H9 (cell line): ENCODE results near the gene ADI1. TPM values are rescaled to one million over a fixed set of nuclear protein-coding genes. Genes with fewer than 3 reads are reported as not detected.

Source experiments
- DNase-seq: peaks from one replicate; pipeline ENCODE4 v3.0.0-alpha.2; 2017
- H2AFZ ChIP-seq: one replicate; pipeline ENCODE4 v1.6.1; 2013; ENCODE audit warnings: mild to moderate bottlenecking, low read length, control low read depth, moderate library complexity
- H2AK5ac ChIP-seq: 2 replicates; pipeline ENCODE4 v1.6.1; 2013; ENCODE audit warnings: low read length, control low read depth, mixed read lengths; ENCODE audit not compliant: insufficient read length
- H2BK120ac ChIP-seq: one replicate; pipeline ENCODE4 v1.6.1; 2013; ENCODE audit warnings: low read depth, mild to moderate bottlenecking, low read length, control low read depth, inconsistent platforms; ENCODE audit not compliant: poor library complexity, severe bottlenecking
- H2BK12ac ChIP-seq: 2 replicates; pipeline ENCODE4 v1.6.1; 2013; ENCODE audit warnings: low read length, control low read depth, mixed read lengths, low read depth; ENCODE audit not compliant: insufficient read length
- H2BK15ac ChIP-seq: 2 replicates; pipeline ENCODE4 v1.6.1; 2013; ENCODE audit warnings: low read depth, low read length, control low read depth
- H2BK20ac ChIP-seq: one replicate; pipeline ENCODE4 v1.6.1; 2013; ENCODE audit warnings: low read depth, mild to moderate bottlenecking, low read length, control low read depth, inconsistent platforms; ENCODE audit not compliant: poor library complexity, severe bottlenecking
- H2BK5ac ChIP-seq: 2 replicates; pipeline ENCODE4 v1.6.1; 2013; ENCODE audit warnings: low read length, control low read depth, mixed read lengths; ENCODE audit not compliant: insufficient read length
- H3K14ac ChIP-seq: 2 replicates; pipeline ENCODE4 v1.6.1; 2013; ENCODE audit warnings: low read length, control low read depth; ENCODE audit not compliant: insufficient read depth
- H3K18ac ChIP-seq: 2 replicates; pipeline ENCODE4 v1.6.1; 2013; ENCODE audit warnings: low read depth, mild to moderate bottlenecking, mixed read lengths, low read length, control low read depth; ENCODE audit not compliant: insufficient read length
- H3K23ac ChIP-seq: 2 replicates; pipeline ENCODE4 v1.6.1; 2013; ENCODE audit warnings: low read length, control low read depth, mixed read lengths, low read depth; ENCODE audit not compliant: insufficient read length
- H3K23me2 ChIP-seq: 2 replicates; pipeline ENCODE4 v1.6.1; 2013; ENCODE audit warnings: low read depth, mild to moderate bottlenecking, mixed read lengths, low read length, control low read depth; ENCODE audit not compliant: insufficient read length, poor library complexity, severe bottlenecking
- H3K27ac ChIP-seq: 2 replicates; pipeline ENCODE4 v1.5.1; 2013; ENCODE audit warnings: low read length, control low read depth, mixed read lengths, low read depth; ENCODE audit not compliant: insufficient read length
- H3K27me3 ChIP-seq: 2 replicates; pipeline ENCODE4 v1.6.1; 2013; ENCODE audit warnings: low read length, control low read depth, inconsistent platforms; ENCODE audit not compliant: insufficient read depth
- H3K4ac ChIP-seq: 2 replicates; pipeline ENCODE4 v1.6.1; 2013; ENCODE audit warnings: low read depth, mild to moderate bottlenecking, control low read depth, inconsistent platforms, low read length, moderate library complexity
- H3K4me1 ChIP-seq: 2 replicates; pipeline ENCODE4 v1.6.1; 2013; ENCODE audit warnings: low read length, control low read depth, inconsistent platforms; ENCODE audit not compliant: insufficient read depth
- H3K4me2 ChIP-seq: 2 replicates; pipeline ENCODE4 v1.6.1; 2013; ENCODE audit warnings: low read length, control low read depth, mixed read lengths; ENCODE audit not compliant: insufficient read length, insufficient read depth
- H3K56ac ChIP-seq: 2 replicates; pipeline ENCODE4 v1.6.1; 2013; ENCODE audit warnings: low read depth, mild to moderate bottlenecking, mixed read lengths, low read length, control low read depth; ENCODE audit not compliant: insufficient read length
- H3K79me1 ChIP-seq: 2 replicates; pipeline ENCODE4 v1.6.1; 2013; ENCODE audit warnings: low read depth, mild to moderate bottlenecking, moderate library complexity, low read length, control low read depth, inconsistent platforms; ENCODE audit not compliant: insufficient read depth, poor library complexity, severe bottlenecking
- H3K79me2 ChIP-seq: 2 replicates; pipeline ENCODE4 v1.6.1; 2013; ENCODE audit warnings: low read length, control low read depth, inconsistent platforms; ENCODE audit not compliant: insufficient read depth
- H3K9ac ChIP-seq: 2 replicates; pipeline ENCODE4 v1.6.1; 2013; ENCODE audit warnings: low read length, control low read depth, mixed read lengths; ENCODE audit not compliant: insufficient read length; ENCODE audit errors: extremely low read depth
- H3K9me3 ChIP-seq: one replicate; pipeline ENCODE4 v1.6.1; 2013; ENCODE audit warnings: low read depth, low read length, inconsistent platforms; ENCODE audit not compliant: control insufficient read depth
- H3T11ph ChIP-seq: one replicate; pipeline ENCODE4 v1.6.1; 2013; ENCODE audit warnings: mild to moderate bottlenecking, low read length, control low read depth, inconsistent platforms
- H4K20me1 ChIP-seq: one replicate; pipeline ENCODE4 v1.6.1; 2013; ENCODE audit not compliant: control insufficient read depth, insufficient read length, insufficient read depth
- H4K5ac ChIP-seq: 2 replicates; pipeline ENCODE4 v1.6.1; 2013; ENCODE audit warnings: low read depth, mild to moderate bottlenecking, mixed read lengths, low read length, control low read depth; ENCODE audit not compliant: insufficient read length
- H4K8ac ChIP-seq: replicated peaks from 2 replicates; pipeline ENCODE4 v1.6.1; 2013; ENCODE audit warnings: low read length, control low read depth, mixed read lengths, low read depth; ENCODE audit not compliant: insufficient read length
- H4K91ac ChIP-seq: 2 replicates; pipeline ENCODE4 v1.6.1; 2013; ENCODE audit warnings: low read depth, mild to moderate bottlenecking, moderate library complexity, mixed read lengths, low read length, control low read depth; ENCODE audit not compliant: insufficient read length
- H3K27ac Mint-ChIP-seq, 3 experiments: 2 replicates in 2 of 3; 3 replicates in 1 of 3; pipeline ENCODE4 v1.8.0; 2020 to 2021; ENCODE audit warnings: mixed read lengths in 3 of 3, mild to moderate bottlenecking in 1 of 3, moderate library complexity in 1 of 3
- H3K27me3 Mint-ChIP-seq: 2 replicates; pipeline ENCODE4 v1.8.0; 2021; ENCODE audit warnings: low read depth, mild to moderate bottlenecking, moderate library complexity, mixed read lengths
- H3K36me3 Mint-ChIP-seq, 3 experiments: 2 replicates in 2 of 3; 3 replicates in 1 of 3; pipeline ENCODE4 v1.8.0; 2020 to 2021; ENCODE audit warnings: low read depth in 3 of 3, mixed read lengths in 3 of 3; ENCODE audit not compliant: insufficient read depth in 1 of 3
- H3K4me1 Mint-ChIP-seq, 2 experiments: 2 replicates each; pipeline ENCODE4 v1.8.0; 2020; ENCODE audit warnings: mixed read lengths in 2 of 2
- H3K4me3 Mint-ChIP-seq, 2 experiments: 2 replicates in 1 of 2; 3 replicates in 1 of 2; pipeline ENCODE4 v1.8.0; 2020 to 2021; ENCODE audit warnings: mild to moderate bottlenecking in 2 of 2, mixed read lengths in 2 of 2, moderate library complexity in 1 of 2
- H3K9me3 Mint-ChIP-seq, 2 experiments: 2 replicates in 1 of 2; 3 replicates in 1 of 2; pipeline ENCODE4 v1.8.0; 2020; ENCODE audit warnings: mild to moderate bottlenecking in 2 of 2, mixed read lengths in 2 of 2, moderate library complexity in 1 of 2
- WGBS: extraction: QIAGEN DNeasy Blood & Tissue Kit; methylation state at CpG from one replicate; pipeline ENCODE4 v1.1.7; 2013; ENCODE audit warnings: missing lambda C conversion rate, low lambda C conversion rate, mixed read lengths; ENCODE audit not compliant: insufficient read length; ENCODE audit errors: extremely low coverage; 5-methylcytosine and 5-hydroxymethylcytosine counted together
- total RNA-seq: library from RNA; stranded (reverse); gene quantifications from 2 replicates; pipeline ENCODE4 v1.2.1, GENCODE V29; 2021
- TF ChIP-seq, protein P1 (sequence below): fragments of 200-600 bp; sonication (generic); conservative IDR thresholded peaks from 3 replicates; pipeline ENCODE4 v1.8.0; 2021; ENCODE audit warnings: antibody characterized with exemption, mild to moderate bottlenecking

Gene ADI1
- total RNA-seq, 1 experiment from 2014 or later, result 23.4 TPM

DNA sequence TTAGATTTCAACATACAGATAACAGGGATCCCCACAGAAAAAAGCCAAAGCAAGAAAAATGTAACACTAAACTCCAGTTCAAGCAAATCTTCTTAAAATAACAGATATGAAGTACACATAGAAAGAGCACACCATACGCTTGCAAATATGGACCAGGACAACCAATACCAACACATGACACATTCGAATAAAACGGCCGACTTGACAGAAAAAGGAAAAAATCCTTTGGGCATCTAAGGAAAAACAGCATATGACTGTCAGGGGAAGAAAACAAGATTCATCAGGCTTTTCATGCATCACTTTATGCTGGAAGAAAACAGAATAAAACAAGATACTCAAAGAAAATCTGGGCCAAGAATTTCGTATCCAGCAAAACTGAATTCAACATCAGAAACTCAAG, 22.8 kb upstream of the ADI1 start:
- no CpG with 5 or more reads among the region's 5 CpGs for WGBS
- Histone ChIP-seq H3K27me3 (no peaks in the 10 kb centered on the region), H3K9me3 (no peaks in the 10 kb centered on the region), H3K27ac (no peak overlapping the region), H3K23ac (no peak overlapping the region), H2BK20ac (no peak overlapping the region), H2AFZ (no peak overlapping the region), H2BK12ac (no peak overlapping the region), H3K79me2 (no peaks in the 10 kb centered on the region), H2BK5ac (no peak overlapping the region), H4K8ac (no peak overlapping the region), H2BK15ac (no peak overlapping the region), H3K4me2 (no peak overlapping the region), H3K23me2 (no peaks in the 10 kb centered on the region), H4K20me1 (no peaks in the 10 kb centered on the region), H4K5ac (no peak overlapping the region), H3K14ac (no peak overlapping the region), H3K4ac (no peak overlapping the region), H3K18ac (no peak overlapping the region), H3K4me1 (no peaks in the 10 kb centered on the region), H3K9ac (no peak overlapping the region), H4K91ac (no peak overlapping the region), H2AK5ac (no peak overlapping the region), H3T11ph (no peak overlapping the region), H3K79me1 (no peaks in the 10 kb centered on the region), H2BK120ac (no peak overlapping the region), H3K56ac (no peak overlapping the region)
- Mint-ChIP-seq H3K4me1 (no peaks in the 10 kb centered on the region), H3K9me3 (no peaks in the 10 kb centered on the region), H3K4me3 (no peak overlapping the region), H3K27ac (no peak overlapping the region), H3K27me3 (no peaks in the 10 kb centered on the region), H3K36me3 (peaks cover 31 to 72% (median 65%) of the 10 kb centered on the region in 3 experiments; a peak in 6 of 7 replicates)
- DNase-seq, result no peak
- TF ChIP-seq, protein P1, sequence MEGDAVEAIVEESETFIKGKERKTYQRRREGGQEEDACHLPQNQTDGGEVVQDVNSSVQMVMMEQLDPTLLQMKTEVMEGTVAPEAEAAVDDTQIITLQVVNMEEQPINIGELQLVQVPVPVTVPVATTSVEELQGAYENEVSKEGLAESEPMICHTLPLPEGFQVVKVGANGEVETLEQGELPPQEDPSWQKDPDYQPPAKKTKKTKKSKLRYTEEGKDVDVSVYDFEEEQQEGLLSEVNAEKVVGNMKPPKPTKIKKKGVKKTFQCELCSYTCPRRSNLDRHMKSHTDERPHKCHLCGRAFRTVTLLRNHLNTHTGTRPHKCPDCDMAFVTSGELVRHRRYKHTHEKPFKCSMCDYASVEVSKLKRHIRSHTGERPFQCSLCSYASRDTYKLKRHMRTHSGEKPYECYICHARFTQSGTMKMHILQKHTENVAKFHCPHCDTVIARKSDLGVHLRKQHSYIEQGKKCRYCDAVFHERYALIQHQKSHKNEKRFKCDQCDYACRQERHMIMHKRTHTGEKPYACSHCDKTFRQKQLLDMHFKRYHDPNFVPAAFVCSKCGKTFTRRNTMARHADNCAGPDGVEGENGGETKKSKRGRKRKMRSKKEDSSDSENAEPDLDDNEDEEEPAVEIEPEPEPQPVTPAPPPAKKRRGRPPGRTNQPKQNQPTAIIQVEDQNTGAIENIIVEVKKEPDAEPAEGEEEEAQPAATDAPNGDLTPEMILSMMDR, result no peak
